ENCODE data around the gene ANO6.
"Not testable (repeated sequence)": the region's sequence is repeated elsewhere in the genome, so short reads cannot be mapped to it uniquely, and the experiment has no call there.

Gene ANO6

GRCh38 chr12:45314770-45315169 is 98.9 kb downstream of the ANO6 start:
- no peak for DNase-seq

- DNase-seq = peak; percentile 30
Observed at GRCh38 chr12:45315462-45315861, 99.6 kb downstream of the ANO6 start.

- DNase-seq = not testable (repeated sequence)
Observed at GRCh38 chr12:45317261-45317660, 101.4 kb downstream of the ANO6 start.

GRCh38 chr12:45322810-45323209 is 106.9 kb downstream of the ANO6 start:
- no peak for DNase-seq

DNA sequence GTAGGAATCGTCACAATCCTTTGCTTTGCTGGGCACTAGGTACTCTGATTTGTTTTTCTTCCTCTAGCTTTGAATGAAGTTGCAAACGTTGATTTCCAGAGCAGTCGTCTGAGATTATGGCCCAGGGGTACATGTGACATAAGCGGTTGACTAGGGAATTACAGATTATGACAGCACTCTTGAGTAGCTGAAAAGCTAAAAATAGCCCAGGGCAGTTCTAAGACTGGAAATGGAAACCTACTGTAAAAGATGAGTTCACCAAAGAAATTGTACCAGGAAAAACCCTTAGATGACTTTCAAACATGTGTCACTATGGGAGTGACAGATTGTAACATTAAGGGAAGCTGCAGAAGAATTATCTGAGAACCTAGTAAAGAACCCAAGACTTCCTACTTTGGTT is 108.5 kb downstream of the ANO6 start:
- DNase-seq = no peak

DNA sequence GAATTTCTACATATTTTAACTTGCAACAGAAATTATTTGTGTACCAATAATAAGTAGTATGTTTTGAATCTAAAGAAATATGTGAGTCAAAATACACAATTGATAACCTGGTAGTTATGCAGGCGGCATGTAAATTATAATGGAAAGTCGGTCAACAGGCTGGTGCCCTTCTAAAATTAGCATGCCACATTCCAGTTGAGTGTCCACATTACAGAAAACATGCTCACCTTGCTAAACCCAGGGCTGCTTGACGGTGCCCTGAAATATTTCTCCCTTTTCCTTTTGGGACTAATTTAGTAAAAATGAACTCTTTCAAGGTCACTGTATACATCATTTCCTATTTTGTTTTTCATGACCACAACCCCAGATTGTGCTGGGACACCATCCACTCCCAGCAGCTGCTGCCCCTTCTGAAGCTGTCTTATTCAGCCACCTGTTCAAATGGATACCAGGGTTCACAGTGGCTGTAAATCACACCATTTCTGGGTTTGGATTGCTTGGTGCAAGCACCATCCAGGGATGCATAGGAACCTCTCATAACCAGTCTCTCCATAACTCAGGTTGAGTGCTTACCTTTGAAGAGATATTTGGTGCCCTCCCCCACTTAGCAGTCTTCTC is 110.6 kb downstream of the ANO6 start:
- DNase-seq = no peak

GRCh38 chr12:45327823-45328383 is 112.0 kb downstream of the ANO6 start:
- peak; percentile 44 for DNase-seq

GRCh38 chr12:45329238-45329637 is 113.3 kb downstream of the ANO6 start:
- DNase-seq = no peak

GRCh38 chr12:45329702-45330101 is 113.8 kb downstream of the ANO6 start:
- no peak for DNase-seq

- DNase-seq = no peak
Observed at GRCh38 chr12:45331552-45331951, 115.7 kb downstream of the ANO6 start.

DNA sequence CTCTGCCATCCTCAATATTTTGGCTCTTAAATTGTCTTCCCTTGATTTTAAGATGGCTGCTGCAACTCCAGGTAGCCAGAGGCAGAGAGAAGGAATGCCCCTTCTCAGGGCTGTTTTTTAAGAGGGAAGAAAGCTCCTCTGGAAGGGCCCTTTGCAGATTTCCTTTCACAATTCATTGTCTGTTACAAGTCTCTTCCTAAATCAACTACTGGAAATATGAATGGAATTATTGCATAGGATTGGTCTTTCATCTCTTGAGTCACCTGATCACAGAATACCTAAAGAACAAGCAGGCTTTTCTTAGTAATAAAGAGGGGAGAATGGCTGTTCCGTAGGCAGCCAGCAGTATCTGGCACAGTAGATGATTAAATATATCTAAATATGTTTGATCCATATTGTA is 118.5 kb downstream of the ANO6 start:
- no peak for DNase-seq

DNA sequence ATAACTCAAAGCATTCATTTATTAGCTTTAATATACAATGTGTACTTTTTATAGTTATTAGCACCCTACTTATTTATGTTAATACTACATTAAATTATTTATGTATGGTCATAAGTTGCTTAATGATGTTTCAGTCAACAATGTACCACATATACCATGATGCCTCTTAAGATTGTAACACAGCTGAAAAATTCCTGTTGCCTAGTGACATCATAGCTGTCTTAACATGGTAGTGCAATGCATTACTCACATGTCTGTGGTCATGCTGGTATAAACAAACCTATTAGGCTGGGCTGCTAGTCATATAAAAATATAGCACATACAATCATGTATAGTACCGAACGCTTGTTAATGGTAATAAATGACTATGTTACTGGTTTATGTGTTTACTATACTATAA is 120.4 kb downstream of the ANO6 start:
- DNase-seq = peak; percentile 93

GRCh38 chr12:45336762-45337596 is 121.1 kb downstream of the ANO6 start:
- peak; percentile 88 for DNase-seq

- DNase-seq = no peak
Observed at GRCh38 chr12:45337835-45338234, 121.9 kb downstream of the ANO6 start.

- no peak for DNase-seq
Observed at GRCh38 chr12:45338272-45338671, 122.4 kb downstream of the ANO6 start.

DNA sequence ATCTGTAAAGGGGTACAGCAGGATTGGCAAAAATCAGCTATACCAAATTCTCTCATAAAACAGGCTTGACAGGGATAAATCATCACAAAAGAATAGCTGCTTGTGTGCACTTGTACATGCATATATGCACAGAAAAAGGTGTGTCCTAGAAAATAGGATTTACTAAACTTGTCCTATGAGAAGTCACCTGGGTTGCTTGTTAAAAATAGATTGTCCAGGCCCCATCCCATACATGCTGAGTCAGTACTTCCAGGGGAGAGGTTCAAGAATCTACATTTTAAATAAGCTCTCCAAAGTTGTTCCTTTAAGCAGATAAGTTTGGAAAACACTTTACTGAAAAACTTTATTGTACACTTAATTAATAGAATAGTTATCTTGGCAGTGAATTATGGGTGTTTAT is 123.1 kb downstream of the ANO6 start:
- DNase-seq = no peak

GRCh38 chr12:45342171-45342570 is 126.3 kb downstream of the ANO6 start:
- DNase-seq = no peak

DNA sequence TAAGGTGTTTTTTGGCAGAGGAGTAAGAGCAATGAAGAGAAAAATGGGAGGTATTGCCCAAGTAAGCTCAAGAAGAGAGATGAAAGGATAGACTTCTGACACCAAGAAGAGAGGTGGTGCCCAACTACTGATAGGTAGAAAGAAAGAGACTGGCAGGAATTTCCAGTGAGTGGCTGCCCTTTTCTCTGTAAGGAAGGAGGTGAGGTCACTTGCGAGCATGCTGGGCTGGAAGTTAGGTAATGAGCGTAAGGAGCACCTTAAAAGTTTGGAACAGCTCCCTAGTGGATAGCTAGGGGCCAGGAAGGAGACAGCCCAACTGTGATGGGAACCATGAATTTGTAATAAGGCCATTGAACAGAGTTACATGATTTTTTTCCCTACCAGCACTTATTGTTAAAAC is 127.0 kb downstream of the ANO6 start:
- no peak for DNase-seq

GRCh38 chr12:45343269-45344051 is 127.6 kb downstream of the ANO6 start:
- peak; percentile 55 for DNase-seq

- DNase-seq = no peak
Observed at GRCh38 chr12:45348311-45348710, 132.4 kb downstream of the ANO6 start.

DNA sequence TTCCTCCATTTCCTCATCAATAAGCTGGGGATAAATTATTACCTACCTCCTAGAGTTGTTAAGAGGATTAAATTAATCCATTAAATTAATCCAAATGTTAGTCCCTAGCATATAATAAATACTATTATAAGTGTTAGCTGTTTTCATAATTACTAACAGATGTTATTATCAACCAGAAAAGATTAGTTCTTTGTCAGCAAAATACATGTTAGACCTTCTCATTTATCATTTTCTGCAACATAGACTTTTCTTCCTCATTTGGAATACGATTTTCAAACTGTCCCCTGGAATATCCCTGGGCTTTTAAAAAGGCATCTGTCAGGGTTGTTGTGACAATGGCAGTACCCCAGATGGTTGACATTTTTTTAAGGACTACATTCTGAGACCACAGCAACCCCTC is 133.1 kb downstream of the ANO6 start:
- no peak for DNase-seq

GRCh38 chr12:45349916-45350315 is 134.0 kb downstream of the ANO6 start:
- DNase-seq = no peak

- DNase-seq = peak; percentile 32
Observed at GRCh38 chr12:45350861-45351260, 135.0 kb downstream of the ANO6 start.
